UCSD-AML1 (cell line): Measurements from ENCODE around the gene CMTM4.
"Not testable (repeated sequence)": the region's sequence is repeated elsewhere in the genome, so short reads cannot be mapped to it uniquely, and the experiment has no call there.

Experiments
- DNase-seq: peaks from one replicate; lab custom pipeline; 2025; ENCODE audit not compliant: unreplicated experiment; lab: John Stamatoyannopoulos, UW

The CMTM4 gene

DNA sequence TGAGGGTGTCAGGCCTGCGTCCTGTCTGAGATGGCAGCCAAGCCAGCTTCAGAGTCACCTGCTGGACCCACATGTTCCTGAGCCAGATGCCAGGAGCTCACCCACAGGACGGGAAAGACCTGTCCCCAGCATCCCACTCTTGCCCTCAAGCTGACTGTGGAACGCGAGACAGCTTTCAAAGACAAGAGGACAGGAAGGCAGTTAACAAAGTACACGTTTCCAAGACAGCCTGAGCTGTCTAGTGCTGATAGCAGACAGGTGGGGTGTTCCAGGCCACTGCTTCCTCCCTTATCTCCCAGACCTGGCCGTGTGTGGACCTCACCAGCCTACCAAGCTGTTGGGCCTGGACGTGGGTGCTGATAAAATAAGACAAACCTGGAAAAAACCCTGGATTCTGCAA, 78.8 kb downstream of the CMTM4 start:
- no peak for DNase-seq

GRCh38 chr16:66617010-66617434, 79.5 kb downstream of the CMTM4 start:
- no peak for DNase-seq

- no peak for DNase-seq
Observed at GRCh38 chr16:66616592-66616991, 80.0 kb downstream of the CMTM4 start.

DNA sequence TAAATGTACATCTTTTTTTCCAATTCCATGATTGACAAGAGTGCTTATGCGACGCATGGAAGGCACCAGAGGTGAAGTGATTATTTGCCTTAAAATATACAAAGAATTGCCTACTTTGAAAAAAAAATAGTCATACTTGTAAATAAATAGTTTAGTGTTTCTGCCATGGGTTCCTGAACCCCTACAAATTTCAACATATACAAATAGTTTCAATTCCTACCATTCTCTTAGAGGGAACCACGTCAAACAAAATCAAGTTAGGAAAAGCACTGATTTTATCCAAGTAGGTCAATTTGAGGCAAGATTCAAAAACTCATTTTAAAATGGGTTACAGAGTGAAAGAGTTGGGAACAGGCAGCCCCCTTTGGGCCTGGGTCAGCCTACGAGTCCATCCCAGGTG, 80.4 kb downstream of the CMTM4 start:
- no peak for DNase-seq

GRCh38 chr16:66614161-66614802, 82.3 kb downstream of the CMTM4 start:
- DNase-seq, result no peak

DNA sequence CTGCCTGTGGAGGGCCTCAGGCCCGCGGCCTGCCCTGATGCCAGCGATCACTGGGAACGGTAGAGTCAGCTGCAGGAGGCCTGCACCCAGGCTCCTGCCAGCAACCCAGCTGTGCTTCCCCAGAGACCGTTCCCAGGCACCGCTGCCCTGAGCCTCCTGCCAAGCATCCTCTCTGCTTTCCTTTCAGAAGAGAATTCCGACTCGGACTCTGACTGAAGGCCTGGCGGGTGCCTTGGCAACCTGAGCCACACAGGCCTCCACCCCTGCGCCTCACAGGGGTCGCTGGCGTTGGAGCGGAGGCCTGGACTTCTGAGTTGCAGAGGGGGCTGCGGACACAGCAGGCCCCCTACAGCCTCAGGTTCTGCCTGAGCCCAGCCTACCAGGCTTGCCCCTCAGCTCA, 84.1 kb downstream of the CMTM4 start:
- no peak for DNase-seq

DNA sequence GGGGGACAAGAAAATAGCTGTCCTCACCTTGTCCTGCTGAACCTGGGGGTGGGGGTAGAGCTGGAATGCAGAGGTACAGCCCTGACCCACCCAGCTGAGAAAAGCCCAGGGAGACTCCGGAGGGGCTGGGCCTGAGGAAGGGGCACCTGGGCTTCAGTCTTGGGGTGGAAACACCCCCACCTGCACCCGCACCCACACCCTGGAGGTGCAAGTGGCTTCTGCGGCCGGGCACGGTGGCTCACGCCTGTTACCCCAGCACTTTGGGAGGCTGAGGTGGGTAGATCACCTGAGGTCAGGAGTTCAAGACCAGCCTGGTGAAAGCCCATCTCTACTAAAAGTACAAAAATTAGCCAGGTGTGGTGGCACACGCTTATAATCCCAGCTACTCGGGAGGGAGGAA, 84.6 kb downstream of the CMTM4 start:
- not testable (repeated sequence) for DNase-seq

DNA sequence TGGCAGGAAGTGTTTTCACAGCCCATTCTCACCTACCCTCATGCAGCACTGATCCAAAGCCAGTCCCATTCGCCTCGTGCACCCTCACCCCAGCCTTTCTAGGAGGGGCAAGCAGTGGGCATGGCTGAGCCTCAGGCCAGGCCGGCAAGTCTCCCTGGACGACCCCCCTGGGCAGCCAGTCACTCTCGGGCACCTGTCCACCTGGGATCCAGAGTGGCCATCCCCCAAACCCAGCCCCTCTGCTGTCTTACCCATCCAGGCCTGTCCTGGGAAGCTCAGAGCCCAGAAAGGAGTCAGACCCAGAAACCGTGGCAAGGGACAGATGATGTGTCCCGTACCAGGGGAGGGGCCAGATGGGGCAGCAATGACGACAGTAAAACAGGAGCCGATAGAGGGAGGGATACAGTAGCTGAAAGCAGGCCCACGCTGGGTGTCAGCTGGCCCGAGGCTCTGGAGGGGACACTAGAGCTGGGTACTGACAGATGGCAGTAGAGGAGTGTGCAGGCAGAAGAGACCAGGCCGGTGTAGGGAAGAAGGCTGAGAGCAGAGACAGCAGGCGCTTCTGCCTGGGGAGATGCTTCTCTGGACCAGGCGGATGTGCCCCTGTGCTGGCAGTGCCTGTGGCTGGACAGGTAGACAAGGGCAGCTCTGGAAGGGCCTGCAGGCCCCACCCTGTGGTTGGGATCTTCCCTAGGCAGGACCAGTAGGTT, 86.3 kb downstream of the CMTM4 start:
- no peak for DNase-seq

DNA sequence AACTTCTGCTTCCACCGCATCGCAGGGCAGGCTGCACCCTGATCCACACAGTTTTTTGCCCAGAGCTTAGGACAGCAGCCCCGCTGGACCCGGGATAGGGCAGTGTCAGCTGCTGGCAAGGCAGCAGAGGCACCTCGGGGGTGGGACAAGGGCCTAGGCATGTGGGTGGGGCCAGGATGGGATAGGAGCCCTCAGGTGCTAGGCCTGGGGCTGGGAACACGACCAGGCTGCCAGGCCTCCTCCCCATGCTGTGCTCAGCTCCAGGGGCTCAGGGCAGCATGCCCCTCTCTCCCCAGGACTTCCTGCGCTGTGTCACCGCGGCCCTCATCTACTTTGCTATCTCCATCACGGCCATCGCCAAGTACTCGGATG, 87.4 kb downstream of the CMTM4 start:
- DNase-seq, result no peak

GRCh38 chr16:66608241-66609138, 88.1 kb downstream of the CMTM4 start:
- peak; percentile 87 for DNase-seq

GRCh38 chr16:66605979-66606751, 90.4 kb downstream of the CMTM4 start:
- peak; percentile 41 for DNase-seq

GRCh38 chr16:66605177-66605978, 91.2 kb downstream of the CMTM4 start:
- peak; percentile 76 for DNase-seq

GRCh38 chr16:66604376-66605176, 92.0 kb downstream of the CMTM4 start, which contains the start of gene CMTM3:
TSS of gene CMTM3 (plus strand) at chr16:66604704. CDS start at chr16:66604806, 102 bp downstream.
- DNase-seq, result peak; percentile 83

- DNase-seq, result peak; percentile 82
Observed at GRCh38 chr16:66603537-66604375, 92.8 kb downstream of the CMTM4 start.

DNA sequence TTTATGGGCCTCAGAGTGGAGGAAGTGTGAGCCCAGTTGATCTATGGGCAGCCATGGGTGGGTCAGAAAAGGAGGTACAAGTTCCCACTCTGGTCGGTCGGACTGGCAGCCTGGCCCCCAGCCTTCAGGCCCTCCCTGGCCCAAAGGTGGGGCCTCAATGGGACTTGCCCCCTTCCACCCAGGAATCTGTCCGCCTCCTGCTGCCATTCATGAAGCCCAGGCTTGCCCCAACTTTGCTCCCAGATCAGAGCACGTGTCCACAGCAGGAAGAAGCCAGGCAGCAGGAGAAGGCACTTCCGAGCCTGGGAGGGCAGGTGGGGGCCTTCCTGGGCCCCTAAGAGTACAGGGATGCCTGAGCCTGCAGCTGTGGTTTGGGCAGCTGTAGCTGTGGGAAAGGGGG, 95.1 kb downstream of the CMTM4 start:
- no peak for DNase-seq

DNA sequence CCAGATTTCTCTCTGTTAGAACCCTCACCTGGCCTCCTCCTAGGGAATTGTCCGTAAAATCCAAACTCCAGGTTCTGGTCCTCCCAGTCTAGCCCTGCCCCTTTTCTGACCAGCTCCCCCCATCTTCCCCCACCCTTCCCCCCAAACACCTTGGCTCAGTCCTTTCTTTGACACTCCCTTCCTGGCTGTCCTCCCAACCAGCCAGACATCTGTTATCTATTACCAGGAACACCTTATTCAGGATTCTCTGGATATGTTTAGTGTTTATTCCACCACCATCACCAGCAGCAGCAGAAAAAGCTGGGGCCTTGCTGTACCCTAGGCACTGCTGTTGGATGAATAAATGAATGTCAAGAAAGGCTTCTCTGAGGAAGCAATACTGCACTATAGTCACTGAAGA, 96.1 kb downstream of the CMTM4 start:
- DNase-seq, result no peak

DNA sequence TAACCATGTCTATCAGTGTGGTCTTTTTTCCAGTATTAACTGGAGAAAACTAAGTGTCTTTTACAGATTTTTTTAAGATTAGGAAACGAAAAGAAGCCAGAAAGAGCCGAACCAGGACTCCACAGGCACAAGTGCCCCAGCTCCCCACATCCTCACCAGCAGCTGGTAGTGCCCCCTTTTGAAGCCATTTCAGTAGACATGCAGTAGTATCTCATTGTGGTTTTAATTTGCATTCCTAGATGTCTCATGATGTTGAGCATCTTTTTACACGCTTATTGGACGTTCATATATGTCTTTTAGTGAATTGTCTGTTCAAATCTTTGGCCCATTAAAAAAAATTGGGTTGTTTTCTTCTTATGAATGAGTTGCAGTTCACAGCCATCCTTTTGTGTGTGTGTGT, 96.8 kb downstream of the CMTM4 start:
- no peak for DNase-seq

DNA sequence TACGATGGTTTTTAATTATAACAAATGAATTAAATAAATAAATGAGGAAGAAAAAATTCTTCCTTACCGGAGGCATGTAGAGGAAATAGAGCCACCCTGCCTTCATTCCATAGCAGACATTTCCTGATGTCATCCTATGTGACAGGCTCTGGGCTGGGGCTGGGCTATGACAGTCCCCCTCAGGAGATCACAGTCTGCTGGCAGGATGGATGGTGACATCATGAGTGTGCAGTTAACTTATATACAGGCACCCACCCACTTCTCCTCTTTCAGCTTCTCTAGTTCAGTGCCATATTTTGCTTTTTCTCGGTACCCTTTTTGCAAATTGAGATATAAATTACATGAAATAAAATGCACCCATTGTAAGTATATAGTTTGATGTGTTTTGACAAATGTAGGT, 98.4 kb downstream of the CMTM4 start:
- peak; percentile 51 for DNase-seq
